Suprapubic skin (tissue), 3 donors: ENCODE results near the gene SNRPF.
"Not testable (repeated sequence)": the region's sequence is repeated elsewhere in the genome, so short reads cannot be mapped to it uniquely, and the experiment has no call there.

Experiments
- CTCF ChIP-seq, 2 donors: fragments of 200-600 bp in 1 of 2; fragments of 450-650 bp in 1 of 2; sonication (generic) in 1 of 2; IDR thresholded peaks; one replicate each; pipeline ENCODE4 v1.5.1; 2016 to 2019; ENCODE audit warnings: antibody characterized with exemption in 2 of 2, mild to moderate bottlenecking in 1 of 2, moderate library complexity in 1 of 2
- EP300 ChIP-seq: sonication (generic); formaldehyde crosslinking; IDR thresholded peaks from one replicate; pipeline ENCODE4 v1.6.1; 2017; ENCODE audit warnings: antibody characterized with exemption
- POLR2A ChIP-seq, 2 donors: fragments of 450-650 bp; IDR thresholded peaks; one replicate each; pipeline ENCODE4 v1.6.1; 2017; ENCODE audit warnings: antibody characterized with exemption in 2 of 2, mild to moderate bottlenecking in 2 of 2, moderate library complexity in 2 of 2

GRCh38 chr12:95812155-95812554 lies 46.6 kb upstream of the SNRPF start:
- TF ChIP-seq EP300; POLR2A (IDR thresholded peaks at IDR 0.05); CTCF (IDR thresholded peaks at IDR 0.05): not testable (repeated sequence)
